Measurements from ENCODE around the gene ACSL6. TPM values are rescaled to one million over a fixed set of nuclear protein-coding genes. Genes with fewer than 3 reads are reported as not detected.

ACSL6 gene
- total and polyA plus RNA-seq, 2 donors (not counting 1 experiment from before 2014, with no cell fraction given), result 0.03 to 0.62 TPM

DNA sequence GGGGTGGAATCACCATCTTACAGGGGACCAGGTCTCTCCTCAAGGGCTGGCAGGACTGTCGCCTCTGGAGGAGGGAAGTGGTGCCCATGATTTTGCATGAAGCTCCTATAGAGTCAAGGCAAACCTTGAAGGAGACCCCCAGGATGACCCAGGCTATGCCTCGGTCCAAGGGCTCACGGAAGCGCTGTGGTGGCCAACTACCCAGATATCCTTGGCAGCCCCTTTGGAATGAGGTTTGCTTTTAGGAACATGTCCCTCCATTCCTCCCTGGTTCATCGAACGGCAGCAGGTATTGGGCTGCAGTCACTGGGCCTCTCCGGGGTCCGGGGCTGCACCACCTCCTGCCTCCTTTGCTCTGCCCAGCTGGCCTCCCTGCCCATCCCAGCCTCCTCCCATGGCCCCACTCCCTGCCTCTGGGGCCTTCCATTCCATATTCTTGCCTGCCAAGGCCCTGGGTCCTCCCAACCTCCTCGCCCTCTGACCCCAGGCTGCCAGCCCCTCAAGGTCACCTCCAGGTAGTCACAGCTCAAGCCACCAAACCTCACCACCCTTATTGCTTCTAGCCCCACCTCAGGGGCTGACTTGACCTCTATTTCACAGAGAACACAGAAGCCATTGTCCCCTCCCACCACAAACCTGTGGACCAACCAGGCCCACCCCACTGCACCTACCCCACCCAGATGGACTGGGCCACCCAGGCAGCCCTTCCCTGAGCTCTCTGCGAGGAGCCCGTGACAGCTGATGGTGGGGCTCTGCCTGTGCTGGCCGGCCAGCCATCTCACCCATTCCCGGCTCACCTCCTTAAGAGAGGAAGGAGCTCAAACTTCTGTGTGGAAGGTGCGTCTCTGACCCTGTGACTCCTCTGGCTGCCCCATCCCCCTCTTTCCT lies 45.4 kb upstream of the ACSL6 start:
- Histone ChIP-seq H3K79me2 (ENCODE audit: control insufficient read depth, insufficient read depth, low read length) (no peaks in the 10 kb centered on the region), H3K9ac (ENCODE audit: low read length) (no peak overlapping the region), H3K27ac (ENCODE audit: low read length in 2 of 2) (no peak overlapping the region), H3K36me3 (replicated peaks in 1 of 2; ENCODE audit: control extremely low read depth in 1 of 2, control insufficient read depth in 1 of 2, extremely low read depth in 1 of 2, insufficient read depth in 2 of 2, low read length in 1 of 2) (no peaks in the 10 kb centered on the region), H3K9me3 (ENCODE audit: control extremely low read depth in 1 of 3, control insufficient read depth in 2 of 3, insufficient read depth in 1 of 3, low read length in 2 of 3) (no peaks in the 10 kb centered on the region), H3K27me3 (replicated peaks in 1 of 4; ENCODE audit: control extremely low read depth in 1 of 4, control insufficient read depth in 3 of 4, insufficient read depth in 4 of 4, low read length in 3 of 4) (no peaks in the 10 kb centered on the region), H2AFZ (ENCODE audit: insufficient read depth, low read depth, low read length, poor library complexity, severe bottlenecking) (no peak overlapping the region), H3K4me1 (ENCODE audit: control insufficient read depth in 2 of 2, insufficient read depth in 2 of 2, low read length in 2 of 2) (no peaks in the 10 kb centered on the region), H3K4me3 (ENCODE audit: control extremely low read depth in 1 of 5, extremely low read depth in 1 of 5, insufficient read depth in 1 of 5, low read depth in 2 of 5, low read length in 4 of 5) (no peak overlapping the region), H4K20me1 (ENCODE audit: control insufficient read depth, insufficient read depth, low read length, poor library complexity, severe bottlenecking) (no peaks in the 10 kb centered on the region), H3K4me2 (replicated peaks; ENCODE audit: low read depth, low read length, poor library complexity, severe bottlenecking) (no peak overlapping the region)
- ATAC-seq (ENCODE audit: low read depth), result no peak
- ChIA-PET POLR2A (no interaction called here), CTCF (interaction anchor here (0.7 kb wide), 1 partner anchor 467 kb away, joined by 3 read pairs; no protein-coding TSS in a partner anchor)
- H3K9me3 Mint-ChIP-seq (ENCODE audit: insufficient read depth), result no peaks in the 10 kb centered on the region
- DNase-seq, result no peak
- no peaks in the 10 kb centered on the region for H3K4me1 Mint-ChIP-seq
- TF ChIP-seq EZH2 (IDR thresholded peaks at IDR 0.05; ENCODE audit: borderline replicate concordance, insufficient read depth, low read depth, low read length, poor library complexity, severe bottlenecking), result no peak
- TF ChIP-seq, protein P1, sequence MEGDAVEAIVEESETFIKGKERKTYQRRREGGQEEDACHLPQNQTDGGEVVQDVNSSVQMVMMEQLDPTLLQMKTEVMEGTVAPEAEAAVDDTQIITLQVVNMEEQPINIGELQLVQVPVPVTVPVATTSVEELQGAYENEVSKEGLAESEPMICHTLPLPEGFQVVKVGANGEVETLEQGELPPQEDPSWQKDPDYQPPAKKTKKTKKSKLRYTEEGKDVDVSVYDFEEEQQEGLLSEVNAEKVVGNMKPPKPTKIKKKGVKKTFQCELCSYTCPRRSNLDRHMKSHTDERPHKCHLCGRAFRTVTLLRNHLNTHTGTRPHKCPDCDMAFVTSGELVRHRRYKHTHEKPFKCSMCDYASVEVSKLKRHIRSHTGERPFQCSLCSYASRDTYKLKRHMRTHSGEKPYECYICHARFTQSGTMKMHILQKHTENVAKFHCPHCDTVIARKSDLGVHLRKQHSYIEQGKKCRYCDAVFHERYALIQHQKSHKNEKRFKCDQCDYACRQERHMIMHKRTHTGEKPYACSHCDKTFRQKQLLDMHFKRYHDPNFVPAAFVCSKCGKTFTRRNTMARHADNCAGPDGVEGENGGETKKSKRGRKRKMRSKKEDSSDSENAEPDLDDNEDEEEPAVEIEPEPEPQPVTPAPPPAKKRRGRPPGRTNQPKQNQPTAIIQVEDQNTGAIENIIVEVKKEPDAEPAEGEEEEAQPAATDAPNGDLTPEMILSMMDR (IDR thresholded peaks at IDR 0.05), result no peak
- 95% methylated on average over 14 of the region's 14 CpGs for WGBS (ENCODE audit: insufficient coverage)
- intact Hi-C loops (cut with micrococcal nuclease), result no loop called here
- no peak overlapping the region for H3K4me3 Mint-ChIP-seq
- H3K27ac Mint-ChIP-seq, result no peak overlapping the region
- peaks cover 3% of the 10 kb centered on the region for H3K27me3 Mint-ChIP-seq
